ENCODE measurements around the gene ALDH9A1.
"Not testable (repeated sequence)": the region's sequence is repeated elsewhere in the genome, so short reads cannot be mapped to it uniquely, and the experiment has no call there.

Gene ALDH9A1

DNA sequence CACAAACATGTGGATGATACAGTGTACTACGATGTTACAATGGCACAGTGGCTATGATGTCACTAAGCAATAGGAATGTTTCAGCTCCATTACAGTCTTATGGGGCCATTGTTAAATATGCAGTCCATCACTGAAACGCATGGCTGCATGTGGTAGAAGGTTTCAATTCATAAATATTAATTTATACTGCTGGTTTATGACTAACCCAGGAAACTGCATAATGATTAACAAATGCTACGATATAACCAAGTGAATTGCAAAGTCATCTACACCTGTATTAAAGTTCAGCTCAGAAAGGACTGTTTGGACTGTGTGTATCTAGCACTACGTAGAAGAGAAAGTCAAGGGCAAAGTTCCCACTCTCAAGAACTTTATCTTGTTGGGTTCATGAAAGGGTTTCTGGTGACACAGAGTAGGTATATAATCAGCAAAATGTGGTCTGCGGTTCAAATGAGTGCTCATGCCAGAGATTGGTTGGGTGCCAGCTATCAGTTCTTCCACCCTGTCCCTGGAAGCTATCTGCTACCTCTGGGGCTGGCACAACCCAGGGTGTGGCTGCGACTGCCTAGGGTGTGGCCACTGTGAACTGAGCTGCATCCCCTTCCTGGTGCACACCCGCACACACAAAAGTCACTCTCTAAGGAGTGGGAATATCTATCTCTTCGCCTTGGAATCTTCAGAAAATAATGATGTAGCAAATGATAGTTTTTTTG is 52.6 kb downstream of the ALDH9A1 start:
- DNase-seq (ENCODE audit: low read depth in 2 of 2), result no peak

DNA sequence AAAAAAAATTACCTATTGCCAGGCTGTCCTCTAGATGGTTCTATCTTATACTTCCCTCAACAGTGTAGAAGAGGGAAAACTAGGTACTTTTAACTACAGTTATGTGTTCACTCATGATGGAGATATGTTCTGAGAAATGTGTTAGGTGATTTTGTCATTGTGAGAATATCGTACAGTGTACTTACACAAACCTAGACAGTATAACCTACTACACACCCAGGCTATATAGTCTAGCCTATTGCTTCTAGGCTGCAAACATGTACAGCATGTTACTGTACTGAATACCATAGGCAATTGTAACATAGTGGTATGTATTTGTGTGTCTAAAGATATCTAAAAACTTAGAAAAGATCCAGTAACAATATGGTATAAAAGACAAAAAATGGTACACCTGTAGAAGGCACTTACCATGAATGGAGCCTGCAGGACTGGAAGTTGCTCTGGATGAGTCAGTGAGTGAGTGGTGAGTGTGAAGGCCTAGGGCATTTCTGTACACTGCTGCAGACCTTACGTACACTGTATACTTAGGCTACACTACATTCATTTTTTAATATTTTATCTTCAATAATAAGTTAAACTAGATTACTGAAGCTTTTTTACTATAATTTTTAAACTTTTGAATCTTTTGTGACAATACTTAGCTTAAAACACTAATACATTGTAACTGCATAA is 54.2 kb downstream of the ALDH9A1 start:
- DNase-seq (ENCODE audit: low read depth in 2 of 2), result no peak

DNA sequence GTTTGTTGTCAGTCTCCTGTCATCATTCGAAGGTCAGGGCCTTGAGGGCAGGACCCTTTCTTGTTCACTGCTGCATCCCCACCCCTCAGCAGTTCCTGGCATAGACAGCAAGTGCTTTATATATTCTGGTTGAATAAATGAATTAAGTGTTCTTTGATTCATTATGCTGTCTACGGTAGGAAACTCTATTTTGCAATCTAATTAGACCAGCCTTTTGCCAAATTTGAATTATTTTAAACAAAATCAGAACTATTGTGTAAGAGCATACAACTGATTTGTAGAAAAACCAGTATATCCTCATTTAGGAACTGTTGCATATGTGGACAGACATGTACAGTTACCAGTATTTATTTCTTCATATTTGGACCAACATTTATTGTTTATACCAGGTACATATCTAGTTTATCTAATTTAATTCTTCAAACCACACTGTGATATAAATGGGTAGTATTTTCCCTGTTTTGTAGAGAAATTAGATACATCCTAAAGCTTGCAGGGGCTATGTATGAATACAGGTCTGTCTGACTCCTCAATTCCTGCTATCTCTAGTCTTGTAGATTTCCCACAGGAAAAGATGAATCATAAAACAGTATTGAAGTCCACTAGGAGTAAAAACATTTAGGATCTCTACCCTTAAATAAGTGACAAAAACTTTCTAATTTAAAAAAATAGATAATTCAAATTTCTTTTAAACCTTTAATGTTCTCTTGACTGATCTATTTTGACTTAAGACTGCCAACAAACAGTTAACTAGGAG is 57.0 kb downstream of the ALDH9A1 start:
- DNase-seq (ENCODE audit: low read depth in 2 of 2), result no peak

DNA sequence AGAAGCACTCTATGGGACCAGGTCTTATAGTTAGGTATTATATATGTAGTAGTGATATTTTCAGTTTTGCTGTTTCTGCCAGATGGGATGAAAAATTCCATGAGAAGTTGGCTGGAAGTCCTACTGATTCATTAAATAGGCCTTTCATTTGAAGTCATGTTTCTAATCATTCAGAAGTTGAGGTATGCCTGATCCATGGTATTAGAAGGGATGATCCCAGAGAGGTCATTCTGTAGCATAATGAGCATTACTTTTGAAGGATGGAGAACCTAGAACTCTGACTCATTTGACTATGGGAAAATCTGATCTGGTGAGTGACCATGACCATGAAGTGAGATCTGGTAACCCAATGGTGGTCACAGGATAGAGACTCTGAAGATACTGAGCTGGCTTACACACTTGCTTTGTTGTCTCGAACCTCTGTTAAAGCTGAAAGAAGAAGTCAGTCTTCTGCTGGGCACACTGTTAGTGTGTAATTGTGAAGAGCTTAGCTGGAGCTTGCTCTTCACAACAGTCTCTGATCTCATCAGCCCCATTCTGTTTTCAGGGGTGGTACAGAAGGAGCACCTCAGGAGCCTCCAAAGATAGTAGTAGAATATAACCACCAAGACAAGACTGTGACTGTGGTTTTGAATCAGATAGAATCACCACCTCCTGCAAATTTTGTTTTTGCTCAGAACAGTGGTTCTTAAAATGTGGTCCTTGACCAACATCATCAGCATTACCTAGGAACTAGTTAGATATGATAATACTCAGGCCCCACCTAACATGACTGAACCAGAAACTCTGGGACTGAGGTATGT is 58.3 kb downstream of the ALDH9A1 start:
- no peak for DNase-seq (ENCODE audit: low read depth in 2 of 2)

DNA sequence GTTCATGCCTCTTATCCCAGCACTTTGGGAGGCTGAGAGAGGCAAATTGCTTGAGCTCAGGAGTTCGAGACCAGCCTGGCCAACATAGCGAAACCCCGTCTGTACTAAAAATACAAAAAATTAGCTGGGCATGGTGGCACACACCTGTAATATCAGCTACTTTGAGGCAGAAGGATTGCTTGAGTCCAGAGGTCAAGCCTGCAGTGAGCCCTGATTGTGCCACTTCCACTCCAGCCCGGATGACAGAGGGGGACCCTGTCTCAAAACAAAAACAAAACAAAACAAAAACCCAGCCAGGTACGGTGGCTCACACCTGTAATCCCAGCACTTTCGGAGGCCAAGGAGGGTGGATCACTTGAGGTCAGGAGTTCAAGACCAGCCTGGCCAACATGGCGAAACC is 60.2 kb downstream of the ALDH9A1 start:
- not testable (repeated sequence) for DNase-seq (ENCODE audit: low read depth in 2 of 2)

- no peak for DNase-seq (ENCODE audit: low read depth in 2 of 2)
Observed at GRCh38 chr1:165637427-165637826, 60.9 kb downstream of the ALDH9A1 start.

- no peak for DNase-seq (ENCODE audit: low read depth in 2 of 2)
Observed at GRCh38 chr1:165635823-165636222, 62.5 kb downstream of the ALDH9A1 start.

GRCh38 chr1:165635329-165635728 is 63.0 kb downstream of the ALDH9A1 start:
- DNase-seq (ENCODE audit: low read depth in 2 of 2), result no peak

- no peak for DNase-seq (ENCODE audit: low read depth in 2 of 2)
Observed at GRCh38 chr1:165634154-165634921, 64.0 kb downstream of the ALDH9A1 start.

DNA sequence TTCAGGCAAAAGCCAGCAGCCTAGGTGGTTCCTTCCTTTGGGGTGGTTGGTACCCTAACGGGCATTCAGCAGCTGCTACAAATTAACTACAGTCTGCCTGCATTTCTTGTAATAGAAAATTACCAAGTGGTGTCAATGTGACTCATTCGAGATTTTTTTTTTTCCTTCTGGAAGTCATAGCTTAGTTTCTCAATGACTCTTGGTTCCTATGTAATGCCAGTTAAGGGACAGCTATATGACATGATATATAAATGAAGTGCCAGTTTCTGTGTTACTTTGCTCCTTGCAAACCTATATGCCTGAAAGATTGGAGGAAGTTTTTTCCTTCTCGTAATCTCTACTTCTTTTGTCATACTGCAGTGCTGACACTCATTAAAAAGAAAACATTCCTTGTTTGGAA is 64.7 kb downstream of the ALDH9A1 start:
- DNase-seq (ENCODE audit: low read depth in 2 of 2), result no peak

DNA sequence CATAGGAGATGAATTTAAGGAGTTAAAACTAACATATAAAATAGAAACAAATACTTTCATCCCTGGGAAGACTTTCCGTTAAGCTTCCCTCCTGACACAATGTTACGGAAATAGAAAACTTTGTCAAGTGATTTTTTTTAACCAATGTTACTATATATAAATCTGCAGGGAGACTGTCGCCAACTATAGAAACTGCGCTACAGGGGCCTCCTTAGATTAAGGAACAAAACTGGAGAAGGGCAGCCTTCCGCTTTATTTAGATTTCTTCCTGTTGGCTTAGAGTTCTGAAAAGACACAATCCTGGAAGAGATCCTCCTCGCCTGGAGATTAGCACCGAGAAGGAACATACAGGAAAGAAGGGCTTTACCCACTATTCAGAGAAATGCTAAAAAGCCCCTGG is 65.9 kb downstream of the ALDH9A1 start:
- DNase-seq (ENCODE audit: low read depth in 2 of 2), result no peak

- DNase-seq (ENCODE audit: low read depth in 2 of 2), result no peak
Observed at GRCh38 chr1:165632152-165632469, 66.3 kb downstream of the ALDH9A1 start.

DNA sequence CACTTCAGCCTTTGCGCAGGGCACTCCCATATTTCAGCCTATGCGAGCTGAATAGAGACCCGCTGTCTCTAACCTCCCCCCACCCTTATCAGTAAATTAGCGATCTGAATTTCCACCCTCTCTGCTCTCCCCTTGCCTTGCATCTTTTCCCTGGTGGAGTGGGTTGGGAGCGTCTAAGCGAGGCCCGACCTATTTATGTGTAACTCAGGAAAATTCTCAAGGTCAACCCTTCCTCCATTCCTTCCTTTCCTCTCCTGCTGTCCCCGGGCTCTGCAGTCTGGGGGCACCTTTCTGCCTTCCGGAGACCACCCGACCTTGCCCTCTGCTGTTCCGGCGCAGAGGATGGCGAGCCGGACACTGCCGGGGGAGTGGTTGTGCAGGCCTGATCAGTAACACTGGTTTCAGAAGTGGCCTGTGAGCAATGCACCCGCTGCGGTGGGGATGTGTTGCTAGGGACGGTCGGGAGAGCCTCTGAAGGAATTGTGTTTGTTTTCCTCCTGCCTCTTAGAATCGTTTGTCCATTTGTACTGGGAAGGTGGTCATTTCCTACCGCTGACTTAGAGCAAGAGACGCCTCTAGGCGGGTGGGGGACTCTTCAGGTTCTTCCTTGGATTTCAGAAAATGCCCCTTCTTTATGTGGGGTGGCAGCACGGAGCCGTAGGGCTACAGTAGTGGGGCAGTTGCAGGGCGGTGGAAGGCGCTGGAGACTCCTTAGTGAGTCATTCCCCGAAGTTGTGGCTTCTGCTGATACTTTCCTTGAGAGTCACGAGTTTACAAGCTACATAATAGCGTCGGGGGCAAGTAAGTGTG is 66.8 kb downstream of the ALDH9A1 start:
- peak in 1 of 2 donors; percentile 17 for DNase-seq (ENCODE audit: low read depth in 2 of 2)

DNA sequence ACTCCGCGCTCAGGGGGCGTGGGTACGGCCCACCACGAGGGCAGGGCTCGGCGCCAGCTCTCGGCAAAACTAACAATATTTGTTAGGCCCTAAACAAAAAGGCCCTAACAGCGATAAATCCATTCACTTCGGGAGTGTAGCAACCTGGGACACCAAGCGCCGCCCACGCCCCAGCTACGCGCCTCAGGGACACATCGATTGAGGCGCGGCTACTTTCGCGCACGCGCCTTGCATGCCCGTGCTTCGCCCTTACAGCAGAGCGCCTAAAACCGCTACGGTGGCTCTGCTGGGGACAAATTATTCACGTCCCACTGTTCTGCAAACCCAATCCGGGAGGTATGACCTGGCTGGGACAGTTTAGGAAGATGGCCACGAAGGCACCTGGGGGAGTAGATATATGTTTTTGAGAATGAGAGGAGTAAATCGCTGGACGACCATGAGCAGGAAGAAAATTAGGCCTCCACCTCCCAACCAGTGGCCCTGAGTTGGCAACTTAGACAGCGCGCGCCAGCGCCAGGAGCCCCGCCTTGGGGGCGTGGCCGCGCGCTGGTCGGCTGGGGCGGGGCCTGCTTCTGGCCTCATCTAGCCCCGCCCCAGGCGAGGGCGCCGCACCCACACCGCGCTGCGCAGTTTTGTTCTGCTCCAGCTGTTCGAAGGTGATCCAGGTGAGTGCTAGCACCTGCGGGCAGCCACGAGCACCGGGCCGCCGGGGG is 67.6 kb downstream of the ALDH9A1 start, which contains the start of gene MGST3:
Gene MGST3, plus strand, starts transcription at position 606 of the 713 bp plus-strand sequence. CDS start 18,614 bp downstream, outside the sequence.
- DNase-seq (ENCODE audit: low read depth in 2 of 2), result peak; percentile 78 to 82

- DNase-seq (ENCODE audit: low read depth in 2 of 2), result no peak
Observed at GRCh38 chr1:165629848-165630628, 68.3 kb downstream of the ALDH9A1 start.

DNA sequence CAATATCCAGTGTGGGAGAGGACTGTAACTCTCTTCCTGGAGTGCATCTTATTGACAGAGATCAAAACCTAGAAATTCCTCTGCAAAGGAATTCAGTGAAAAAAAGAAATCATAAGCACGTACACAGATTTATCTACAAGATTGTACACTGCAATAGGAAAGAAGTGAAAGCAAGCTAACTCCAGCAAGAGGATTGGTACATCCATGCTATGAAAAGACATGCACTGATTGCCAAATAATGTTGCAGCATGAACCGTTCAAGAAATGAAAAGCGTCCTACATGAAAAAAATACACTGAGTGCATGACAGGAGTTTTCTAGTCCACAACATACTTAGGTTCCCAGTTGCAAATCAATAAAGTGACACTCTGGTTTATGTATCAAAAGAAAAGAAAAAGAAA is 69.2 kb downstream of the ALDH9A1 start:
- no peak for DNase-seq (ENCODE audit: low read depth in 2 of 2)

GRCh38 chr1:165628147-165628822 is 70.1 kb downstream of the ALDH9A1 start:
- no peak for DNase-seq (ENCODE audit: low read depth in 2 of 2)

GRCh38 chr1:165624441-165624840 is 73.9 kb downstream of the ALDH9A1 start:
- DNase-seq (ENCODE audit: low read depth in 2 of 2), result no peak

Measured in stimulated activated CD8-positive, alpha-beta memory T cell treated with anti-CD3 and anti-CD28 coated beads, Interleukin-7, amount 100 ng/mL, for 1 hour (primary cell).